ENCODE results near the gene ZNF619. TPM values are rescaled to one million over a fixed set of nuclear protein-coding genes. Genes with fewer than 3 reads are reported as not detected.

The ZNF619 gene
- total RNA-seq, 2 donors from 2014 or later: 6.9 to 8.8 TPM

- TF ChIP-seq POLR2A (IDR thresholded peaks at IDR 0.05) (no peak), POLR2AphosphoS5 (IDR thresholded peaks at IDR 0.05) (no peak), CTCF (IDR thresholded peaks at IDR 0.05) (no peak)
- H3K36me3 ChIP-seq: no peaks in the 10 kb centered on the region
- WGBS: 37% methylated on average over 2 of the region's 2 CpGs
- no peaks in the 10 kb centered on the region for H3K9me3 ChIP-seq
- peak overlapping the region in 1 of 2 donors; percentile 63 for H3K4me3 ChIP-seq
- no peaks in the 10 kb centered on the region for H3K27me3 ChIP-seq (replicated peaks; ENCODE audit: insufficient read depth)
- intact Hi-C loops (cut with DNase I): no loop called here
- H3K27ac ChIP-seq: peak overlapping the region; percentile 81 to 88
- no peaks in the 10 kb centered on the region for H3K4me1 ChIP-seq (replicated peaks)
- peak; percentile 14 for DNase-seq (ENCODE audit: low spot score)
Observed at GRCh38 chr3:40523781-40524180, 46.9 kb downstream of the ZNF619 start.

- peak overlapping the region; percentile 63 to 82 for H3K4me3 ChIP-seq
- intact Hi-C loops (cut with DNase I): no loop called here
- H3K36me3 ChIP-seq: no peaks in the 10 kb centered on the region
- H3K9me3 ChIP-seq: no peaks in the 10 kb centered on the region
- TF ChIP-seq POLR2A (IDR thresholded peaks at IDR 0.05) (no peak), CTCF (IDR thresholded peaks at IDR 0.05) (no peak), POLR2AphosphoS5 (IDR thresholded peaks at IDR 0.05) (no peak)
- H3K27ac ChIP-seq: peak overlapping the region; percentile 81 to 88
- H3K4me1 ChIP-seq (replicated peaks): no peaks in the 10 kb centered on the region
- no peaks in the 10 kb centered on the region for H3K27me3 ChIP-seq (replicated peaks; ENCODE audit: insufficient read depth)
- 20% methylated on average over 5 of the region's 5 CpGs for WGBS
- no peak for DNase-seq (ENCODE audit: low spot score)
Observed at GRCh38 chr3:40524222-40524567, 47.3 kb downstream of the ZNF619 start.

GRCh38 chr3:40524568-40525285 is 47.8 kb downstream of the ZNF619 start, which contains the start of gene ZNF621:
Gene ZNF621 (plus strand): TSS chr3:40524960. CDS start chr3:40525841, 881 bp downstream.
- Histone ChIP-seq H3K27ac (peak within 1 kb of the TSS; percentile 81 to 88), H3K27me3 (replicated peaks; ENCODE audit: insufficient read depth) (no peaks in the 10 kb centered on the region), H3K36me3 (no peaks in the 10 kb centered on the region), H3K4me3 (peak within 1 kb of the TSS; percentile 63 to 82), H3K4me1 (replicated peaks) (no peaks in the 10 kb centered on the region), H3K9me3 (no peaks in the 10 kb centered on the region)
- DNase-seq (ENCODE audit: low spot score): peak; percentile 86
- intact Hi-C loops (cut with DNase I): loop anchor here (5.0 kb wide), 1 partner anchor 72 kb away; no protein-coding TSS in a partner anchor
- TF ChIP-seq CTCF (IDR thresholded peaks at IDR 0.05) (no peak), POLR2A (IDR thresholded peaks at IDR 0.05) (peak; percentile 64), POLR2AphosphoS5 (IDR thresholded peaks at IDR 0.05) (peak; percentile 84)
- under 1% methylated on average over 54 of the region's 59 CpGs for WGBS

GRCh38 chr3:40528426-40528825 is 51.5 kb downstream of the ZNF619 start:
- WGBS: 92% methylated on average over 3 of the region's 3 CpGs
- no peaks in the 10 kb centered on the region for H3K9me3 ChIP-seq
- no peaks in the 10 kb centered on the region for H3K27me3 ChIP-seq (replicated peaks; ENCODE audit: insufficient read depth)
- TF ChIP-seq CTCF (IDR thresholded peaks at IDR 0.05) (no peak), POLR2A (IDR thresholded peaks at IDR 0.05) (no peak), POLR2AphosphoS5 (IDR thresholded peaks at IDR 0.05) (no peak)
- no peak for DNase-seq (ENCODE audit: low spot score)
- no peak overlapping the region for H3K27ac ChIP-seq
- intact Hi-C loops (cut with DNase I): loop anchor here (5.0 kb wide), 1 partner anchor 76 kb away; no protein-coding TSS in a partner anchor
- peaks cover 0 to 13% of the 10 kb centered on the region in 2 donors for H3K36me3 ChIP-seq
- H3K4me1 ChIP-seq (replicated peaks): no peaks in the 10 kb centered on the region
- H3K4me3 ChIP-seq: no peak overlapping the region

- H3K4me1 ChIP-seq (replicated peaks): no peaks in the 10 kb centered on the region
- H3K9me3 ChIP-seq: no peaks in the 10 kb centered on the region
- TF ChIP-seq CTCF (IDR thresholded peaks at IDR 0.05) (no peak), POLR2A (IDR thresholded peaks at IDR 0.05) (no peak), POLR2AphosphoS5 (IDR thresholded peaks at IDR 0.05) (no peak)
- H3K27ac ChIP-seq: no peak overlapping the region
- H3K27me3 ChIP-seq (replicated peaks; ENCODE audit: insufficient read depth): no peaks in the 10 kb centered on the region
- peaks cover 0 to 13% of the 10 kb centered on the region in 2 donors for H3K36me3 ChIP-seq
- intact Hi-C loops (cut with DNase I): no loop called here
- no peak for DNase-seq (ENCODE audit: low spot score)
- 96% methylated on average over 5 of the region's 5 CpGs for WGBS
- no peak overlapping the region for H3K4me3 ChIP-seq
Observed at GRCh38 chr3:40532252-40532651, 55.3 kb downstream of the ZNF619 start.

Measured in prostate gland (tissue), 2 donors.